GM12878 (cell line): ENCODE results near the gene SMARCE1. TPM values are rescaled to one million over a fixed set of nuclear protein-coding genes. Genes with fewer than 3 reads are reported as not detected.
"Not testable (repeated sequence)": the region's sequence is repeated elsewhere in the genome, so short reads cannot be mapped to it uniquely, and the experiment has no call there.

Experiments
- ATAC-seq: fragments of 200-7000 bp; cut with Tn5 transposase; 3 replicates; pipeline ENCODE4 v1.9.1; 2020; ENCODE audit warnings: mild to moderate bottlenecking, moderate library complexity
- BruUV-seq: library from RNA; stranded (reverse); fragments of 400-500 nt; replicated peaks from 2 replicates; lab custom pipeline; 2021; lab: Mats Ljungman, UMichigan
- CTCF ChIA-PET: fragments of 300-600 bp; sonication (Branson Sonifier 250); formaldehyde crosslinking; extraction: SDS; loops from one replicate; lab custom pipeline; 2021; ENCODE audit warnings: inconsistent platforms; lab: Yijun Ruan, JAX
- POLR2A ChIA-PET: fragments of 350-600 bp; formaldehyde crosslinking; extraction: SDS; loops from one replicate; lab custom pipeline; 2021; ENCODE audit warnings: inconsistent platforms; lab: Charles Lee
- RAD21 ChIA-PET: fragments of 300-600 bp; sonication (Branson Sonifier 250); formaldehyde crosslinking; loops from one replicate; lab custom pipeline; 2023; ENCODE audit warnings: antibody characterized with exemption; ENCODE audit not compliant: unreplicated experiment; lab: Charles Lee
- SMC1A ChIA-PET: fragments of 300-600 bp; sonication (Branson Sonifier 250); formaldehyde crosslinking; loops from one replicate; lab custom pipeline; 2023; ENCODE audit not compliant: unreplicated experiment, uncharacterized antibody; lab: Charles Lee
- DNase-seq: peaks from one replicate; pipeline ENCODE4 v3.0.0-alpha.2; 2011; ENCODE audit warnings: low read depth, low spot score
- FAIRE-seq: peaks from 3 replicates; lab custom pipeline; 2011; peaks lifted over from hg19 to GRCh38; lab: Jason Lieb, UNC
- H2AFZ ChIP-seq: 2 replicates; pipeline ENCODE4 v1.6.0; 2011; ENCODE audit warnings: low read depth, low read length, control low read depth; ENCODE audit not compliant: control insufficient read depth
- H3K27ac ChIP-seq: 2 replicates; pipeline ENCODE4 v1.5.1; 2011; ENCODE audit warnings: control low read depth; ENCODE audit not compliant: control insufficient read depth, insufficient read depth
- H3K27me3 ChIP-seq, 2 experiments: replicated peaks in 1 of 2; 2 replicates each; pipeline versions ENCODE4 v1.6.0 to v1.6.1; 2011; ENCODE audit warnings: low read length in 1 of 2; ENCODE audit not compliant: control insufficient read depth in 2 of 2, insufficient read depth in 2 of 2
- H3K36me3 ChIP-seq, 2 experiments: 2 replicates each; pipeline ENCODE4 v1.5.1; 2011; ENCODE audit warnings: low read length in 1 of 2; ENCODE audit not compliant: control insufficient read depth in 2 of 2, insufficient read depth in 2 of 2
- H3K4me1 ChIP-seq: 2 replicates; pipeline ENCODE4 v1.6.1; 2011; ENCODE audit warnings: mild to moderate bottlenecking, low read length, moderate library complexity, mixed read lengths; ENCODE audit not compliant: control insufficient read depth, insufficient read depth
- H3K4me2 ChIP-seq: 2 replicates; pipeline ENCODE4 v1.6.0; 2011; ENCODE audit warnings: control low read depth; ENCODE audit not compliant: control insufficient read depth, insufficient read depth
- H3K4me3 ChIP-seq: fragments of 200-600 bp; sonication (generic); 2 replicates; pipeline ENCODE4 v1.5.1; 2016
- H3K79me2 ChIP-seq: 2 replicates; pipeline ENCODE4 v1.6.0; 2011; ENCODE audit warnings: low read length; ENCODE audit not compliant: control insufficient read depth, insufficient read depth
- H3K9ac ChIP-seq: 2 replicates; pipeline ENCODE4 v1.8.0; 2011; ENCODE audit warnings: low read length, control low read depth, mixed read lengths; ENCODE audit not compliant: control insufficient read depth, insufficient read depth
- H3K9me3 ChIP-seq: replicated peaks from 3 replicates; pipeline ENCODE4 v1.5.1; 2011; ENCODE audit warnings: mild to moderate bottlenecking, low read length; ENCODE audit not compliant: control insufficient read depth, insufficient read depth
- H4K20me1 ChIP-seq: 2 replicates; pipeline ENCODE4 v1.6.0; 2011; ENCODE audit not compliant: control insufficient read depth, insufficient read depth
- ATF7 ChIP-seq: fragments of 450-650 bp; IDR thresholded peaks from 2 replicates; pipeline ENCODE4 v1.6.1; 2016; ENCODE audit warnings: low read depth, mild to moderate bottlenecking
- IKZF2 ChIP-seq, 2 experiments: fragments of 450-650 bp; IDR thresholded peaks; 2 replicates each; pipeline ENCODE4 v1.6.1; 2017; ENCODE audit warnings: mild to moderate bottlenecking in 2 of 2, moderate library complexity in 2 of 2
- NBN ChIP-seq: fragments of 450-650 bp; IDR thresholded peaks from 2 replicates; pipeline ENCODE4 v1.6.1; 2016
- NR2F1 ChIP-seq: fragments of 450-650 bp; conservative IDR thresholded peaks from 2 replicates; pipeline ENCODE4 v1.6.1; 2017; ENCODE audit warnings: mild to moderate bottlenecking
- RUNX3 ChIP-seq: IDR thresholded peaks from 2 replicates; pipeline ENCODE4 v1.6.1; 2012; ENCODE audit warnings: low read length, inconsistent platforms
- WGBS: methylation state at CpG from one replicate; pipeline ENCODE4 v1.1.6; 2016; ENCODE audit warnings: low lambda C conversion rate; ENCODE audit not compliant: insufficient replicate concordance, insufficient coverage; ENCODE audit errors: missing lambda C conversion rate; 5-methylcytosine and 5-hydroxymethylcytosine counted together
- in situ Hi-C: fragments of 300-500 bp; cut with MboI; formaldehyde crosslinking; loops from 9 replicates; pipeline ENCODE4 v1.14.3; 2018; ENCODE audit warnings: mixed read lengths
- intact Hi-C: fragments of 100-400 bp; cut with micrococcal nuclease; formaldehyde crosslinking; loops from one replicate; pipeline ENCODE4 v1.14.2; 2022; ENCODE audit not compliant: unreplicated experiment
- polyA plus RNA-seq, 11 experiments: library from polyadenylated mRNA; depleted of rRNA in 4 of 11; unstranded in 6 of 11; stranded (reverse) in 5 of 11; fragments of >200 nt; fragmentation: Nextera tagmentation in 4 of 11; fragmentation: Illumina TruSeq in 1 of 11; extraction: Ambion mirVana in 4 of 11; extraction: Trizol in 1 of 11; gene quantifications; 1 replicate in 1 of 11; 2 replicates in 10 of 11; pipeline versions ENCODE4 v1.2.1 to v1.2.3, GENCODE V29; 2011 to 2016; ENCODE audit warnings: inconsistent platforms in 2 of 11, missing spikeins in 2 of 11, low read depth in 1 of 11
- total RNA-seq, 4 experiments: library from RNA; depleted of rRNA in 3 of 4; stranded (reverse); fragments of >200 nt in 3 of 4; fragmentation: Illumina TruSeq in 1 of 4; extraction: Trizol in 1 of 4; gene quantifications; 2 replicates each; pipeline versions ENCODE4 v1.2.1 to v1.2.3, GENCODE V29; 2013 to 2021
- TF ChIP-seq, protein P1 (sequence below): fragments of 450-650 bp; IDR thresholded peaks from 2 replicates; pipeline ENCODE4 v1.6.1; 2016; ENCODE audit warnings: mild to moderate bottlenecking

The SMARCE1 gene
- total and polyA plus RNA-seq, 10 of the 15 experiments (the other 5 are each of a cell fraction or from before 2014, with no cell fraction given) = 87.9 to 191 (median 132) TPM

DNA sequence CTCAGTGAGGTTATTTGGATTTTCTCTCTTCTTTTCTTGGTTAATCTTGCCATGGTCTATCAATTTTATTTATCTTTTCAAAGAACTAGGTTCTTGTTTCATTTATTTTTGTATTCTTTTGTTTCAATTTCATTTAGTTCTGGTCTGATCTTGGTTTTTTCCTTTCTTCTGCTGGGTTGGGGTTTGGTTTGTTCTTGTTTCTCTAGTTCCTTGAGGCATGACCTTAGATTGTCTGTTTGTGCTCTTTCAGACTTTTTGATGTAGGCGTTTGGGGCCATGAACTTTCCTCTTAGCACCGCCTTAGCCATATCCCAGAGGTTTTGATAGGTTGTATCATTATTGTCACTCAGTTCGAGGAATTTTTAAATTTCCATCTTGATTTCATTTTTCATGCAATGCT lies 61.4 kb downstream of the SMARCE1 start:
- H3K79me2 ChIP-seq, H3K27ac ChIP-seq, BruUV-seq, H3K27me3 ChIP-seq, H3K36me3 ChIP-seq, H4K20me1 ChIP-seq, DNase-seq, H2AFZ ChIP-seq, intact Hi-C loops, ATAC-seq, in situ Hi-C loops, FAIRE-seq, H3K9ac ChIP-seq, H3K4me2 ChIP-seq, H3K4me3 ChIP-seq: not testable (repeated sequence)
- TF ChIP-seq IKZF2 (IDR thresholded peaks at IDR 0.05) (peak in 1 of 2 experiments; percentile 7; a peak in 1 of 4 replicates), NBN (peak; percentile 67), RUNX3 (peak; percentile 13; the same call in 1 of the 2 replicates), ATF7 (0 out of 2 replicates have a peak, but pooled peaks have one; percentile 44), NR2F1 (peak; percentile 37; the same call in 1 of the 2 replicates)
- TF ChIP-seq, protein P1, sequence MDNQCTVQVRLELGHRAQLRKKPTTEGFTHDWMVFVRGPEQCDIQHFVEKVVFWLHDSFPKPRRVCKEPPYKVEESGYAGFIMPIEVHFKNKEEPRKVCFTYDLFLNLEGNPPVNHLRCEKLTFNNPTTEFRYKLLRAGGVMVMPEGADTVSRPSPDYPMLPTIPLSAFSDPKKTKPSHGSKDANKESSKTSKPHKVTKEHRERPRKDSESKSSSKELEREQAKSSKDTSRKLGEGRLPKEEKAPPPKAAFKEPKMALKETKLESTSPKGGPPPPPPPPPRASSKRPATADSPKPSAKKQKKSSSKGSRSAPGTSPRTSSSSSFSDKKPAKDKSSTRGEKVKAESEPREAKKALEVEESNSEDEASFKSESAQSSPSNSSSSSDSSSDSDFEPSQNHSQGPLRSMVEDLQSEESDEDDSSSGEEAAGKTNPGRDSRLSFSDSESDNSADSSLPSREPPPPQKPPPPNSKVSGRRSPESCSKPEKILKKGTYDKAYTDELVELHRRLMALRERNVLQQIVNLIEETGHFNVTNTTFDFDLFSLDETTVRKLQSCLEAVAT = peak; percentile 52
- SMC1A ChIA-PET = interaction anchor here (1.9 to 2.9 kb wide), 4 partner anchors 8 to 16 kb away, joined by 9 to 16 read pairs (median 12); no protein-coding TSS in a partner anchor
- Histone ChIP-seq H3K9me3 (peaks cover 14% of the 10 kb centered on the region), H3K4me1 (peaks cover 15% of the 10 kb centered on the region)
- CTCF ChIA-PET = interaction anchor here (1.2 kb wide), 1 partner anchor 9 kb away, joined by 3 read pairs; no protein-coding TSS in a partner anchor
- RAD21 ChIA-PET = interaction anchor here (1.0 to 2.3 kb wide), 5 partner anchors 10 to 29 kb away, joined by 3 to 8 read pairs (median 4); no protein-coding TSS in a partner anchor
- WGBS = 15% methylated on average over 3 of the region's 3 CpGs
- POLR2A ChIA-PET = interaction anchor here (1.7 kb wide), 1 partner anchor 17 kb away, joined by 4 read pairs; no protein-coding TSS in a partner anchor

DNA sequence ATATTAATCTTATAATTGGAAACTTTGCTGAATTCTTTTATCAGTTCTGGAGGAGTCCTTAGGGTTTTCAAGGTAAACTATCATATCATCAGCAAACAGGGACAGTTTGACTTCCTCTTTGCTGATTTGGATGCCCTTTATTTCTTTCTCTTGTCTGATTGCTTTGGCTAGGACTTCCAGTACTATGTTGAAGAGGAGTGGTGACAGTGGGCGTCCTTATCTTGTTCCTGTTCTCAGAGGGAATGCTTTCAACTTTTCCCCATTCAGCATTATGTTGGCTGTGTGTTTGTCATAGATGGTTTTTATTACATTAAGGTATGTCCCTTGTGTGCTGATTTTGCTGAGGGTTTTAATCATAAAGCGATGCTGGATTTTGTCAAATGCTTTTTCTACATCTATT lies 62.7 kb downstream of the SMARCE1 start:
- H3K36me3 ChIP-seq, BruUV-seq, H3K9ac ChIP-seq, intact Hi-C loops, ATAC-seq, H3K27me3 ChIP-seq, H3K27ac ChIP-seq, in situ Hi-C loops, H3K79me2 ChIP-seq, DNase-seq, H3K4me2 ChIP-seq, H4K20me1 ChIP-seq, FAIRE-seq, H3K4me3 ChIP-seq, H2AFZ ChIP-seq: not testable (repeated sequence)
- RAD21 ChIA-PET = interaction anchor here (1.0 to 2.0 kb wide), 2 partner anchors 13 to 51 kb away, joined by 3 to 5 read pairs; no protein-coding TSS in a partner anchor
- WGBS = 94% methylated on average over 2 of the region's 2 CpGs
- Histone ChIP-seq H3K4me1 (peaks cover 19% of the 10 kb centered on the region), H3K9me3 (peaks cover 12% of the 10 kb centered on the region)
- SMC1A ChIA-PET = interaction anchor here (0.7 to 1.9 kb wide), 3 partner anchors 11 to 24 kb away, joined by 3 to 12 read pairs (median 5); no protein-coding TSS in a partner anchor
- POLR2A ChIA-PET = interaction anchor here (0.8 to 1.5 kb wide), 2 partner anchors 8 to 10 kb away, joined by 3 to 4 read pairs; no protein-coding TSS in a partner anchor
- CTCF ChIA-PET = interaction anchor here (0.6 to 2.2 kb wide), 3 partner anchors 12 to 30 kb away, joined by 3 to 6 read pairs (median 3); no protein-coding TSS in a partner anchor
